ENCODE results near the gene MIA. TPM values are rescaled to one million over a fixed set of nuclear protein-coding genes. Genes with fewer than 3 reads are reported as not detected.

MIA gene
- total and polyA plus RNA-seq, 2 of the 8 experiments (the other 6 are each of a cell fraction or from before 2014, with no cell fraction given): not detected

DNA sequence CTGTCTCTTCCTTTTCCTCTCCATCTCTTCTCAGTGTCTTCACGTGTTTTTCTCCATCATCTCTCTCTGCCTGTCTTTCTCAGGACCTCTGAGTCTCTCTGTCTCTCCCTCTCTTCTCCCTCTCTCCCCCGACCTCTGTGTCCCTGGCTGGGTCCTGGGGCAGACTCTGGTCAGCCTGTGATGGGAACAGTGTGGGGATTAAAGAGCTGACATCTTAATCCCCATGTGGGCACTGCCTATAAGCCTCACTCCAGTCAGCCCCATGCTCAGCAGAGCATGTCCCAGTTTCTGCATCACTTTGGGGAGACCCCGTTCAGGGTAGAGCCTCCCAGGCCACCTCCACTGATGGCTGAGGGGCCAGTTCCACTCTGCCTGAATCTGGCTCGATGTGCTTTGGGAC lies 39.9 kb downstream of the MIA start:
- Histone ChIP-seq H2BK120ac (replicated peaks; ENCODE audit: low read depth, low read length) (no peak overlapping the region), H2BK5ac (ENCODE audit: low read depth, low read length) (no peak overlapping the region), H3K23ac (ENCODE audit: insufficient read length) (no peak overlapping the region), H3K79me2 (ENCODE audit: control insufficient read depth in 1 of 2, insufficient read depth in 2 of 2, low read length in 2 of 2) (no peaks in the 10 kb centered on the region), H3K9me3 (ENCODE audit: insufficient read depth in 2 of 2, low read depth in 1 of 2, low read length in 1 of 2) (no peaks in the 10 kb centered on the region), H3K4me1 (replicated peaks in 1 of 4; ENCODE audit: control insufficient read depth in 3 of 4, insufficient read depth in 4 of 4, low read length in 3 of 4) (peaks cover 2 to 14% (median 6%) of the 10 kb centered on the region in 4 experiments; a peak in 6 of 7 replicates), H3K79me1 (ENCODE audit: low read depth, low read length) (no peaks in the 10 kb centered on the region), H2BK12ac (ENCODE audit: low read depth, low read length) (no peak overlapping the region), H4K91ac (replicated peaks; ENCODE audit: insufficient read length, low read length) (no peak overlapping the region), H3K56ac (replicated peaks; ENCODE audit: insufficient read length, low read depth, low read length) (no peak overlapping the region), H3K4me3 (ENCODE audit: extremely low read depth in 1 of 4, insufficient read depth in 2 of 4, low read depth in 3 of 4, low read length in 4 of 4) (no peak overlapping the region), H2AK5ac (ENCODE audit: low read depth, low read length) (no peak overlapping the region), H4K5ac (ENCODE audit: insufficient read length, low read depth, low read length) (no peak overlapping the region), H3K23me2 (ENCODE audit: low read depth, low read length) (peaks cover 11% of the 10 kb centered on the region; the same call in 1 of the 2 replicates), H3K9ac (replicated peaks in 1 of 4; ENCODE audit: extremely low read depth in 1 of 4, low read depth in 3 of 4, low read length in 3 of 4) (no peak overlapping the region), H3K4ac (replicated peaks; ENCODE audit: insufficient read length, low read depth, low read length) (no peak overlapping the region), H2BK15ac (ENCODE audit: low read length) (no peak overlapping the region), H4K8ac (ENCODE audit: extremely low read depth, insufficient read depth, low read length) (no peak overlapping the region), H2AFZ (ENCODE audit: low read length) (no peak overlapping the region), H3K18ac (ENCODE audit: extremely low read depth, low read length) (no peak overlapping the region), H3K36me3 (ENCODE audit: control insufficient read depth in 2 of 4, insufficient read depth in 4 of 4, low read length in 3 of 4) (no peaks in the 10 kb centered on the region), H3K27me3 (replicated peaks in 1 of 4; ENCODE audit: control insufficient read depth in 3 of 4, extremely low read depth in 1 of 4, insufficient read depth in 3 of 4, low read length in 3 of 4) (peaks cover 0 to 3% (median 1%) of the 10 kb centered on the region in 4 experiments; a peak in 3 of 7 replicates), H3K4me2 (ENCODE audit: insufficient read depth in 1 of 2, low read depth in 2 of 2, low read length in 2 of 2) (no peak overlapping the region), H4K20me1 (replicated peaks in 1 of 2; ENCODE audit: control insufficient read depth in 1 of 2, insufficient read depth in 2 of 2, low read length in 2 of 2) (no peaks in the 10 kb centered on the region), H3K27ac (ENCODE audit: low read depth, low read length) (no peak overlapping the region), H2BK20ac (ENCODE audit: low read length) (no peak overlapping the region), H3K14ac (ENCODE audit: insufficient read length) (no peak overlapping the region)
- no peak for DNase-seq (ENCODE audit: low read depth in 1 of 2, low spot score in 2 of 2)
- WGBS, 2 experiments (ENCODE audit: extremely low coverage in 1 of 2, insufficient coverage in 1 of 2, insufficient read length in 1 of 2, insufficient replicate concordance in 2 of 2, low coverage in 1 of 2, low lambda C conversion rate in 2 of 2, missing lambda C conversion rate in 1 of 2): 79% methylated on average over 4 of the region's 4 CpGs; no CpG with 5 or more reads in 1 of the 2 experiments
- FAIRE-seq: no peak
- CTCF ChIA-PET (ENCODE audit: partially characterized antibody): no interaction called here
- POLR2A ChIA-PET (ENCODE audit: partially characterized antibody): interaction anchor here (0.6 to 2.3 kb wide), 2 partner anchors 8 to 412 kb away, joined by 3 to 6 read pairs; no protein-coding TSS in a partner anchor
- TF ChIP-seq SP1 (IDR thresholded peaks at IDR 0.05; ENCODE audit: low read depth, low read length) (no peak), ZNF274 (IDR thresholded peaks at IDR 0.05; ENCODE audit: borderline replicate concordance, extremely low read depth, low read length) (no peak), GTF2F1 (IDR thresholded peaks at IDR 0.05; ENCODE audit: borderline replicate concordance, low read depth, low read length) (no peak), KDM4A (IDR thresholded peaks at IDR 0.05; ENCODE audit: low read depth, low read length, severe bottlenecking) (no peak), CREB1 (IDR thresholded peaks at IDR 0.05) (no peak), RNF2 (IDR thresholded peaks at IDR 0.05; ENCODE audit: borderline replicate concordance, low read depth, low read length, missing control alignments, poor library complexity, severe bottlenecking) (no peak), RAD21 (IDR thresholded peaks at IDR 0.05 in 1 of 2, conservative IDR thresholded peaks at IDR 0.05 in 1 of 2; ENCODE audit: low read depth in 2 of 2, low read length in 2 of 2) (no peak), TCF12 (IDR thresholded peaks at IDR 0.05; ENCODE audit: low read depth, low read length) (no peak), TEAD4 (IDR thresholded peaks at IDR 0.05; ENCODE audit: low read depth, low read length) (no peak)
- TF ChIP-seq, protein P1, sequence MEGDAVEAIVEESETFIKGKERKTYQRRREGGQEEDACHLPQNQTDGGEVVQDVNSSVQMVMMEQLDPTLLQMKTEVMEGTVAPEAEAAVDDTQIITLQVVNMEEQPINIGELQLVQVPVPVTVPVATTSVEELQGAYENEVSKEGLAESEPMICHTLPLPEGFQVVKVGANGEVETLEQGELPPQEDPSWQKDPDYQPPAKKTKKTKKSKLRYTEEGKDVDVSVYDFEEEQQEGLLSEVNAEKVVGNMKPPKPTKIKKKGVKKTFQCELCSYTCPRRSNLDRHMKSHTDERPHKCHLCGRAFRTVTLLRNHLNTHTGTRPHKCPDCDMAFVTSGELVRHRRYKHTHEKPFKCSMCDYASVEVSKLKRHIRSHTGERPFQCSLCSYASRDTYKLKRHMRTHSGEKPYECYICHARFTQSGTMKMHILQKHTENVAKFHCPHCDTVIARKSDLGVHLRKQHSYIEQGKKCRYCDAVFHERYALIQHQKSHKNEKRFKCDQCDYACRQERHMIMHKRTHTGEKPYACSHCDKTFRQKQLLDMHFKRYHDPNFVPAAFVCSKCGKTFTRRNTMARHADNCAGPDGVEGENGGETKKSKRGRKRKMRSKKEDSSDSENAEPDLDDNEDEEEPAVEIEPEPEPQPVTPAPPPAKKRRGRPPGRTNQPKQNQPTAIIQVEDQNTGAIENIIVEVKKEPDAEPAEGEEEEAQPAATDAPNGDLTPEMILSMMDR (IDR thresholded peaks at IDR 0.05; ENCODE audit: control extremely low read depth in 1 of 3, insufficient read depth in 1 of 3, low read depth in 1 of 3, low read length in 3 of 3): no peak

All from H1 (cell line).